ENCODE results near the gene P2RX7. TPM values are rescaled to one million over a fixed set of nuclear protein-coding genes. Genes with fewer than 3 reads are reported as not detected.

P2RX7 gene
- total RNA-seq, 1 experiment from 2014 or later: 0.23 TPM

- Histone ChIP-seq H3K9me3 (ENCODE audit: control insufficient read depth, insufficient read depth, low read depth, low read length) (no peaks in the 10 kb centered on the region), H3K4me1 (ENCODE audit: control insufficient read depth, insufficient read depth, low read length) (no peaks in the 10 kb centered on the region), H3K36me3 (ENCODE audit: control insufficient read depth, insufficient read depth, low read length) (no peaks in the 10 kb centered on the region), H3K4me3 (ENCODE audit: low read depth in 2 of 2, low read length in 2 of 2) (no peak overlapping the region), H3K27me3 (ENCODE audit: control insufficient read depth, insufficient read depth, low read length) (no peaks in the 10 kb centered on the region), H3K27ac (ENCODE audit: low read length) (no peak overlapping the region)
- POLR2A ChIA-PET: no interaction called here
- no peak for TF ChIP-seq SIN3A (IDR thresholded peaks at IDR 0.05; ENCODE audit: borderline replicate concordance, insufficient read depth, low read depth, low read length)
- no peak for TF ChIP-seq TCF7L2 (IDR thresholded peaks at IDR 0.05; ENCODE audit: low read depth, low read length)
- no peak for TF ChIP-seq POLR2AphosphoS5 (IDR thresholded peaks at IDR 0.05; ENCODE audit: low read depth, low read length)
- no peak for TF ChIP-seq CTCF (IDR thresholded peaks at IDR 0.05)
- TF ChIP-seq REST (IDR thresholded peaks at IDR 0.05; ENCODE audit: insufficient read depth in 1 of 2, low read depth in 2 of 2, low read length in 1 of 2): no peak
- intact Hi-C loops (cut with micrococcal nuclease; ENCODE audit: unreplicated experiment) (no loop called here), in situ Hi-C loops (cut with HindIII; ENCODE audit: low pct_unique_long_range_greater_than_20kb, low sequenced_read_pairs) (no loop called here)
- no peak for ATAC-seq
- BruUV-seq (replicated peaks): no TSS peak
- no peak for DNase-seq (ENCODE audit: low read depth, low spot score)
- CTCF ChIA-PET: no interaction called here
These were observed 2.9 kb upstream of the P2RX7 start for GRCh38 chr12:121129811-121130147.

- no TSS peak for BruUV-seq (replicated peaks)
- in situ Hi-C loops (cut with HindIII; ENCODE audit: low pct_unique_long_range_greater_than_20kb, low sequenced_read_pairs): no loop called here
- Histone ChIP-seq H3K27me3 (ENCODE audit: control insufficient read depth, insufficient read depth, low read length) (no peaks in the 10 kb centered on the region), H3K4me1 (ENCODE audit: control insufficient read depth, insufficient read depth, low read length) (no peaks in the 10 kb centered on the region), H3K4me3 (ENCODE audit: low read depth in 2 of 2, low read length in 2 of 2) (no peak overlapping the region), H3K36me3 (ENCODE audit: control insufficient read depth, insufficient read depth, low read length) (no peaks in the 10 kb centered on the region), H3K27ac (ENCODE audit: low read length) (no peak overlapping the region), H3K9me3 (ENCODE audit: control insufficient read depth, insufficient read depth, low read depth, low read length) (no peaks in the 10 kb centered on the region)
- intact Hi-C loops (cut with micrococcal nuclease; ENCODE audit: unreplicated experiment): no loop called here
- ATAC-seq: no peak
- no peak for DNase-seq (ENCODE audit: low read depth, low spot score)
- TF ChIP-seq SIN3A (IDR thresholded peaks at IDR 0.05; ENCODE audit: borderline replicate concordance, insufficient read depth, low read depth, low read length): no peak
- TF ChIP-seq TCF7L2 (IDR thresholded peaks at IDR 0.05; ENCODE audit: low read depth, low read length): no peak
- no peak for TF ChIP-seq POLR2AphosphoS5 (IDR thresholded peaks at IDR 0.05; ENCODE audit: low read depth, low read length)
- TF ChIP-seq CTCF (IDR thresholded peaks at IDR 0.05): no peak
- no peak; a peak in 1 of 4 replicates for TF ChIP-seq REST (IDR thresholded peaks at IDR 0.05; ENCODE audit: insufficient read depth in 1 of 2, low read depth in 2 of 2, low read length in 1 of 2)
- ChIA-PET POLR2A (no interaction called here), CTCF (no interaction called here)
These were observed 1.8 kb upstream of the P2RX7 start for GRCh38 chr12:121130866-121131373.

All from Panc1 (cell line).